Transverse colon (tissue), 4 donors: Measurements from ENCODE around the gene TDP2.

ENCODE experiments used
- CTCF ChIP-seq, 5 experiments: fragments of 200-600 bp in 3 of 5; fragments of 450-650 bp in 2 of 5; sonication (generic) in 3 of 5; IDR thresholded peaks; 1 replicate in 2 of 5; 2 replicates in 3 of 5; pipeline ENCODE4 v1.5.1; 2016 to 2017; ENCODE audit warnings: antibody characterized with exemption in 5 of 5, inconsistent platforms in 3 of 5, mild to moderate bottlenecking in 2 of 5, moderate library complexity in 1 of 5
- EP300 ChIP-seq: sonication (generic); formaldehyde crosslinking; IDR thresholded peaks from one replicate; pipeline ENCODE4 v1.6.1; 2017; ENCODE audit warnings: antibody characterized with exemption, low read depth
- POLR2A ChIP-seq: fragments of 450-650 bp; IDR thresholded peaks from one replicate; pipeline ENCODE4 v1.6.1; 2016; ENCODE audit warnings: antibody characterized with exemption, mild to moderate bottlenecking, moderate library complexity
- POLR2AphosphoS5 ChIP-seq, 3 donors: sonication (generic); formaldehyde crosslinking; IDR thresholded peaks; one replicate each; pipeline ENCODE4 v1.6.1; 2016; ENCODE audit warnings: antibody characterized with exemption in 3 of 3

GRCh38 chr6:24672620-24673182 is 6.0 kb upstream of the TDP2 start:
- TF ChIP-seq CTCF (IDR thresholded peaks at IDR 0.05) (no peak), EP300 (no peak), POLR2A (no peak), POLR2AphosphoS5 (IDR thresholded peaks at IDR 0.05) (no peak)
